ENCODE measurements around the gene PSG6.
A peak's percentile ranks its signal among the peaks of the same experiment; 100 is the strongest.
"Not testable (repeated sequence)": the region's sequence is repeated elsewhere in the genome, so short reads cannot be mapped to it uniquely, and the experiment has no call there.

PSG6 gene

DNA sequence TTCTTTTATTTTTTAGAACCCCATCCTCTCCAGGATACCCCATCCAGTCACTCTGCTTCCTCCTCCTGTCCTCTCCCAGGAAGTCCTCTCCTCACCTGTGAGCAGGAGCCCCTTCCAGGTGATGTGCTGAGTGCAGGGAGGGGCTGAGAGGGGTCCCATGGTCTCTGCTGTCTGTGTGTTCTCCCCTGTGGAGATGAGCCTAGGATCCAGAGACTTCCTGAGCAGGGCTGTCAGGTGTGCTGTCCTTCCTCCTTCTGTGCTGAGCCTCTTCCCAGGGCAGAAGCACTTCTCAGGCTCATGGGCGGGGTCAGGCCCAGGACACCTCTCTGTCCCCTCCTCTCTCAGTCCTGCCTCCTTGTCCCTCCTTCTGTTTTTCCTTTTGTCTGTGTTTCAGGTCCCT lies at the start of gene PSG6:
Gene PSG6, minus strand, starts transcription at position 261 of the 400 bp plus-strand sequence. Its CDS starts 102 bp downstream, at position 159.
- in situ Hi-C loops (cut with HindIII; ENCODE audit: low pct_ligation_motif_present, low pct_unique_long_range_greater_than_20kb, low sequenced_read_pairs); DNase-seq: not testable (repeated sequence)

DNA sequence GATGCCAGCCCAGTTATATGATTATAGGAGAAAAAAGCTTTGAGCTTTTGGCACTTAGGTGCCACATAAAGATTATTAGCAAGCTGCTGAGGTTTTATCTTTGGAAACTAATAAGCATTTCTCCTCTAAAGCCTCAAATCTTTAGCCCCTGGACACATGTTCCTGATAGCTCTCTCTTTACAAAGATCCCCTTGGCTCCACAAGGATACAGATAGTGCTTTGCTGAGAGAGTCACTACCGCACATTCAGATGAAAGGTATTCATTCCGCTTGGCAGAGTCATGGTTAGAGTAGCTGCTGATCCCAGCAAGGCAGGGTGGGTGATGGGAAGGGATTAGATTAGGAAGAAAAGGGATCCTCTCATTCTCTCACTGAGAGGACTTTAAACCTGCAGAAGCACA lies 47.5 kb upstream of the PSG6 start:
- no peak for DNase-seq
- in situ Hi-C loops (cut with HindIII; ENCODE audit: low pct_ligation_motif_present, low pct_unique_long_range_greater_than_20kb, low sequenced_read_pairs), result no loop called here

DNA sequence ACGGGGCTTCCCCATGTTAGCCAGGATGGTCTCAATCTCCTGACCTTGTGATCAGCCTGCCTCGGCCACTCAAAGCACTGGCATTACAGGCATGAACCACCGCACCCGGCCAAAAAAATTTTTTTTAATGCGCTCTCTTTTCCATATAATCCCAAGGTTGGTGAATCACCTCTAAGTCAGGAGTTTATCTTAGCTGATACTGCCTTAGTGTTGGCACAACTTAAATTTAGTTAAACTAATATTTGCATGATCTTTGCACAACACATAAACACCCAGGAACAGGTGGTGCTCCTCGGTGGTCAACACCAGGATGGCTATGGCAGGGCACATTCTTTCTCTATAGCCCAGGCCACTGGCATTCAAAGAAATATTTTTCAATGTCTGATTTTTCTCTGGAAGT lies 43.4 kb upstream of the PSG6 start:
- DNase-seq, result no peak
- in situ Hi-C loops (cut with HindIII; ENCODE audit: low pct_ligation_motif_present, low pct_unique_long_range_greater_than_20kb, low sequenced_read_pairs), result no loop called here

DNA sequence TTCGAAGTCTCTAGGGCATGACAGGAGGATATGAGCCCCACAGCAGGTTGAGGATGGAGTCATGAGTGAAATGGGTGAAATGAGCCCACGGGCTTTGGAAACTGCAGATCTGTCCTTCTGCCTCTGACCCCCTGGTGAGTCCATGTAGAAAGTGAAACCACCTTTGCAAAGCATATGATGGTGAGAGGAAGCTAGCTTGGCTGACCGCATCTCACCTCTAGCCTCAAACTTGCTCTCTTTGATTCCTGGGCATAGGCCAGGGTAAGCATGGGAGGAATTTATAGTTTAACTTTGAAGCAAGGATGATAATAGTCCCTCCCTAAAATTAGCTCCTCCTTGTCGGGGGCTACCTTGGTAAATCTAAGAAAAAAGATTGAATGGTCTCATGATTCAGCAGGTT lies 34.4 kb upstream of the PSG6 start:
- in situ Hi-C loops (cut with HindIII; ENCODE audit: low pct_ligation_motif_present, low pct_unique_long_range_greater_than_20kb, low sequenced_read_pairs); DNase-seq: not testable (repeated sequence)

DNA sequence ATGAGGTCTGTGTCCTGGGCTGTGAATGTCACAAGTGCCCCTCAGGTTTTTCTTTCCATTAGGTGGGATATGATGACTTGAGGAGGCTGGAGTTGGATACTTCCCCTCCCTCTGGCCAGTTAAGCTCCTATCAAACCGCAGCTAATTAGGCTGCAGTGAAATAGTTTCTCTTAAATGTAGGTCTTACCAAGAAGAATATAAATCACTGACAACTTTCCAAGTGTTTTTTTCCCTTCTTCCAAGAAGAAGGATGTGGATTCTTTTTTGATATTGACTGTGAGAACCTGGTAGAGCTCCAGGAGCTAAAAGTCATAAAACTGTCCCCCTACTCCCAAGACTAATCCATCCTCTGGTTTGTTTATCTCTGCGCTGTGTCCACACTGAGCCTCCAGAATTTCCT lies 33.8 kb upstream of the PSG6 start:
- DNase-seq; in situ Hi-C loops (cut with HindIII; ENCODE audit: low pct_ligation_motif_present, low pct_unique_long_range_greater_than_20kb, low sequenced_read_pairs): not testable (repeated sequence)

DNA sequence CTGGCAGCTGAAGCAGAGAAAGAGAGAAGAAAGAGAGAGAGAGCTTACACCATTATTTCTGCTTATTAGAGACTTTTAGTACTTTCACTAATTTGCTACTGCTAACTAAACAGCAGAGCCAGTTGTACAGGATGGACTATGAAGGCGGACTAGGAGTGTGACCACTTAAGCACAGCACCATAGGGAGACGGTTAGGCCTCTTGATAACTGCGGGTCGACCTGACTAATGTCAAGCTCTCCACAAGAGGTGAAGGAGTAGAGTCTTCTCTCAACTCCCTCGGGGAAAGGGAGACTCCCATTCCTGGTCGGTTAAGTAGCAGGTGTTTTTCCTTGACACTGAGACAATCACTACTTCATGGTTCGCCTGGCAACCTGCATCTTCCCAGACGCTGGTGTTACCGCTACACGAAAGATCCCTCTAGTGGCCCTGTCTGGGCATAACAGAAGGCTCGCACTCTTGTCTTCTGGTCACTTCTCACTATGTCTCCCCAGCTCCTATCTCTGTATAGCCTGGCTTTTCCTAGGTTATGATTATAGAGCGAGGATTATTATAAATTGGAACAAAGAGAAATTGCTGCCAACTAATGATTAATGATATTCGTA lies 24.6 kb upstream of the PSG6 start:
- DNase-seq, result no peak
- in situ Hi-C loops (cut with HindIII; ENCODE audit: low pct_ligation_motif_present, low pct_unique_long_range_greater_than_20kb, low sequenced_read_pairs), result no loop called here

DNA sequence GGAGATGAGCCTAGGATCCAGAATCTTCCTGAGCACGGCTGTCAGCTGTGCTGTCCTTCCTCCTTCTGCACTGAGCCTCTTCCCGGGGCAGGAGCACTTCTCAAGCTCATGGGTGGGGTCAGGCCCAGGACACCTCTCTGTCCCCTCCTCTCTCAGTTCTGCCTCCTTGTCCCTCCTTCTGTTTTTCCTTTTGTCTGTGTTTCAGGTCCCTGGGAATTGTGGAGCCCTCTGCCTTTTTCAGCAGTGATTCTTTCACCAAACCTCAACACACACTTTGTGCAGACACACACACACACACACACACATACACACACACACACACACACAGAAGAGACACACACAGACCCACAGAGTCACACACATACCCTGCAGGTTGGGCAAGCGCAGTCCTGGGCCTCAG lies 19.4 kb upstream of the PSG6 start, which contains the start of gene PSG7:
Gene PSG7, minus strand, starts transcription at position 101 of the 400 bp plus-strand sequence. CDS start 131 bp downstream, outside the sequence.
- DNase-seq; in situ Hi-C loops (cut with HindIII; ENCODE audit: low pct_ligation_motif_present, low pct_unique_long_range_greater_than_20kb, low sequenced_read_pairs): not testable (repeated sequence)

DNA sequence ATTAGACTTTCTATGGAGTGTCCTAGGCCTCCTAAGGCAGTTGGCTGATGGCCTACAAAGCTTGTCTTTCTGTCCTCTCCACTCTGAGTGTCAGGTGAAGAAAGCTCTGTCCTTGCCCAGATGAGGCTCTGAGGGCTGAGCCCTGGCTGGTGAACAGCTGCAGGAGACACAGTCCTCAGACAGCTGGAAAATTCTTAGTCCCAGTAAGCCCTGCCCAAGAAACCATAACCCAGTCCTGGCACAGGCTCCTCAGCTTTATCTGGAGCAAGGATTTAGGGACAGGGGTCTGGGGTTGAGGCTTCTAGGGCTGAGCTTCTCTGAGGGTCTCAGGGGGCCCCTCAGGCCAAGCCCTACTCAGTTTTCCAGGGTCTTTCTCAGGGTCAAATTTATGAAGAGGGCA lies 17.0 kb upstream of the PSG6 start:
- in situ Hi-C loops (cut with HindIII; ENCODE audit: low pct_ligation_motif_present, low pct_unique_long_range_greater_than_20kb, low sequenced_read_pairs); DNase-seq: not testable (repeated sequence)

DNA sequence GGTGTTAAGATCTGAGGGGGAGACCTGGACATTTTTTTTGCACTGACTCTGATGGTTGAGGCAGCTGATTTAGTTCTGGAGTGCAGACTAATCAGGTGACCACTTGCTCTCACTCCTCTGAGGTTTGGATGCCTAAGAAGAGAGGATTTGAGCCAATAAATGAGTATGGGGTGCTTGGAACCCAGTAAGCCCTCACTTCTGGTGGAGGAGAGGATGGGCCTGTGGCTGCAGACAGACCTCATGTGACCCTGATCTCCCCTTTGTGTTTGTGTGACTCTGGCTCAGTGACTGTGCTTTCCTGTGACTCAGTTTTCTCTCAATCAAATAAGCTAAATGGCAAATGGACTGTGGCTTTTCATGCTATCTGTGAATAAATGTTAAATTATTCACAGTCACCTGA lies 16.5 kb upstream of the PSG6 start:
- in situ Hi-C loops (cut with HindIII; ENCODE audit: low pct_ligation_motif_present, low pct_unique_long_range_greater_than_20kb, low sequenced_read_pairs), result not testable (repeated sequence)

DNA sequence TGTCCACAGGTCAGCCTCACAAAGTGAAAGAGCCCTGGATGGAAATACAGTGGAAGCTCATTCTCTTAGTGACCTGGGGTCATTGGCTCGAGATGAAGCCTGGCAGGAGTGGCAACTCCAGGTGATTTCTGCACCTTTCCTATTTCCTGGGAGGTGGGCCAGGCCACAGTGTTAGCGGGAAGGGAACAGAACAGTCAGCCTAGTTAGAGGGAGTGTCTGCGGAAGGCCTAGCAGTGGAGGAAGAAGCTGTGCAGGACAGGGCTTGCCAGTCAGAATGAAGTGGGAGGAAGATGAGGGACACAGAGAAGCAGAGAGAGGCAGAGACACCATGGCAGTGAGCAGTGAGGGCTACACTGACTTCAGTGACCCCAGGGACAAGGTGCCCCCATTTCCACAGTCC lies 15.7 kb upstream of the PSG6 start:
- peak; percentile 9 for DNase-seq
- in situ Hi-C loops (cut with HindIII; ENCODE audit: low pct_ligation_motif_present, low pct_unique_long_range_greater_than_20kb, low sequenced_read_pairs), result not testable (repeated sequence)

More for the DNA sequence above, 16.5 kb upstream of the PSG6 start:
- peak; percentile 18 for DNase-seq

DNA sequence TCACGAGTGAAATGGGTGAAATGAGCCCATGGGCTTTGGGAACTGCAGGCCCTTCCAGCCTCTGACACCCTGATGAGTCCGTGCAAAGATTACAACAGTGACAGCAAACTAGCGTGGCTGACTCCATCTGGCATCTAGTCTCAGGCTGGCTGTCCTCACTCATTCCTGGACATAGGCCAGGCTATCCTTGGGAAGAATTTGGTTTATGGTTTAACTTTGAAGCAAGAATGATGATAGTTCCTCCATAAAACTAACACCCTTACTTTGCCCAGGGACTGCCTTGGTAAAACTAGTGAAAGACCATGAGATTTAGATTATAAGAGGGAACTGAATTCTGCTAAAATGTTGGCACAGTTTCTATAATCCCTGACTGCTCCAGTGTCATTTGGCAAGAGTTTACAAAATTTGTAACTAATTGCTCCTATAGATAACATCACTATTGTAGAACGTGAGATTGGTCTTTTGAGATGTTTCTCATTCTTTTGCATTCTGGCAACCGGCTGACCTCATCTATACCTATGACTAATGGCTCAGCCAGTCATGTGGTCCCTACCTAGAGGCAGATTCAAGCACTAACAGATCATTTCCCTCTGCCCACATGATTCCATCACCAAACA lies 14.9 kb upstream of the PSG6 start:
- in situ Hi-C loops (cut with HindIII; ENCODE audit: low pct_ligation_motif_present, low pct_unique_long_range_greater_than_20kb, low sequenced_read_pairs), result not testable (repeated sequence)
- peak; percentile 82 for DNase-seq

DNA sequence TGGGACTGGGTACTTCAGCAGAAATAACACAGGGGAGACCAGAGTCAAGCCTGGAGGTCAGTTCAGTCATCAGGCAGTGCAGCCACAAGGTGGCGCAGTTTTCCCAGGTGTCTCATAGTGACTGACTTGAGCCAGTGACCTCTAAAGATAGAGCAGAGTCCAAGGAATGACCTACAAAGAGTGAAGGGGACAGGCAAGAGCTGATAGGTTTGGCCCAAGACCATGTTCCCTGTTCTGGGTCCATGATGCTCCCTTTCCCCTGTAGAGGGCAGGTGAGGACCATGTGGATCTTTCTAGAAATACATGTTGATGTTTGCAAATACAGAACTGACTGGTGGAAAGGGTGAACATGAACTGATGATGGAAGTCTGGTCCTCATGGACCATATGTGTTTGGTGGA lies 12.5 kb upstream of the PSG6 start:
- DNase-seq, result peak; percentile 17

DNA sequence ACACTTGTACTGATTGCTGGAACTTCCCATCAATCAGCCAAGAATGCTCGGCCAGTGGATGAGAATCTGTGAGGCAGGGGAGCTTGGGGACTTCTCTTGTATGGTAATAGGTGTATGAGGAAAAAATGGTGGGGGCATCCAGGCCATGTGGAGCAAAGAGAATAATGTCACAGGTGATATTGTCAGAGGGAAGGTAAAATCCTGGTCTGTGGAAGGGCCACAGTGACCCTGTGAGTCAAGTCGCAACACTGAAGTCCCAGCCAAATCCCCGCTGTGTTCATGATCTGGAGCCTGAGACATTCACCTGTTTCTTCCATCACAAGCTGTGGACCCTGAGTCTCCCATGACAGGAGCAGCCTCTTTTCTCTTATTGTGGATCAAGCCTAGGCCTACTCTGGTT lies 11.2 kb upstream of the PSG6 start:
- in situ Hi-C loops (cut with HindIII; ENCODE audit: low pct_ligation_motif_present, low pct_unique_long_range_greater_than_20kb, low sequenced_read_pairs), result no loop called here
- DNase-seq, result no peak

More for the DNA sequence above, 12.5 kb upstream of the PSG6 start:
- in situ Hi-C loops (cut with HindIII; ENCODE audit: low pct_ligation_motif_present, low pct_unique_long_range_greater_than_20kb, low sequenced_read_pairs), result not testable (repeated sequence)

DNA sequence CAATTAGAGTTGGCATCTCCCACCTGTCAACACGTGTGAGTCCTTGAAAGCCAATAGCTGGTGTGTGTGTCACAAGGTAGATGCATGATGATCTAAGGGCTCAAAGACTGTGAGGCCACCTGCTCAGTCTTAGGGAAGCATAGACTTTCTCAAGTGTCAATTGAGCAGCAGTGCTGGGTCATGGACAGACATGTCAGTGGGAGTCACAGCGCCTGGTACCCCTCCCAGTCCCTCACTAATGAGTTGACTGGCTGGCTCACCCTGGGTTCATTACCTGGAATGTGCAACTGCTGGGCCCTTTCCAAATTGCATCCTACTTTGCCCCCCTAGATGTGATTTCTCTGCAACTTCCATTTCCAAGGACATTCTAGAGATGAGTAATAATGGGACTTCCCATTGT lies 9.1 kb upstream of the PSG6 start:
- DNase-seq, result no peak
- in situ Hi-C loops (cut with HindIII; ENCODE audit: low pct_ligation_motif_present, low pct_unique_long_range_greater_than_20kb, low sequenced_read_pairs), result no loop called here

DNA sequence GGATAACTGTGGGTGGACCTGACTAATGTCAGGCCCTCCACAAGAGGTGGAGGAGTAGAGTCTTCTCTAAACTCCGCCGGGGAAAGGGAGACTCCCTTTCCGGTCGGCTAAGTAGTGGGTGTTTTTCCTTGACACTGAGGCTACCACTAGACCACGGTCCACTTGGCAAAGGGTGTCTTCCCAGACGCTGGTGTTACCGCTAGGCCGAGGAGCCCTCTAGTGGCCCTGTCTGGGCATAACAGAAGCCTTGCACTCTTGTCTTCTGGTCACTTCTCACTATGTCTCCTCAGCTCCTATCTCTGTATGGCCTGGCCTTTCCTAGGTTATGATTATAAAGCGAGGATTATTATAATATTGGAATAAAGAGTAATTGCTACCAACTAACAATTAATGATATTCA lies 5.4 kb upstream of the PSG6 start:
- DNase-seq, result peak; percentile 37
- in situ Hi-C loops (cut with HindIII; ENCODE audit: low pct_ligation_motif_present, low pct_unique_long_range_greater_than_20kb, low sequenced_read_pairs), result not testable (repeated sequence)

DNA sequence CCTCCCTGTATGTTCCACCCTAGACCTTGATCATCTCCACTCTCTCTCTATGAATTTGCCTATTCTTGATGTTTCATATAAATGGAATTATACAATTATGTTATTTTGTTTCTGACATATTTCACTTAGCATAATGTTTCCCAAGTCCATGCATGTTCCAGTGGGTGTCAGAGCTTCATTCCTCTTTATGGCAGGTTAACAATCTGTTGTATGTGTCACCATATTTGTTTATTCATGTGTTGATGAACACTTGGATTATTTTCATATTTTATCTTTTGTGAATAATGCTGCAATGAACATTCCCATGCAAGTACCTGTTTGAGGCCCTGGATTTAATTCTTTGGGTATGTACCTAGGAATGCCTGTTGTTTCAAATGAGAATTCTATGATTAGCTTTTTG lies 3.3 kb upstream of the PSG6 start:
- DNase-seq; in situ Hi-C loops (cut with HindIII; ENCODE audit: low pct_ligation_motif_present, low pct_unique_long_range_greater_than_20kb, low sequenced_read_pairs): not testable (repeated sequence)

DNA sequence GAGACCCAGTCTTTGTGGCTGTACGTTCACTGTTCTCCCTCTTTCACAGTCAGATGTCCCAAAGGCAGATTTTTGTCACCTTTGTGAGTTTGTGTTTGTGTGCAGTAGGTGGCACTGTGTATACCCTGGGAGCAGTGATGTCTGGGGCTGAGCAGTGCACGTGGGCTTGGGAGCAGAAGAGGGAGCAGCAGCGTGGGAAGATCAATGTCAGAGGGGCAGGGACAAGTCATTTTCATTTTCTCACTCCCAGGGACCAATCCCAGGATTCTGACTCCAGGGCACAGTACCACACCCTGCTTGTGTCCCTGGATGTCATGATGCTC lies 2.0 kb upstream of the PSG6 start:
- DNase-seq, result no peak
- in situ Hi-C loops (cut with HindIII; ENCODE audit: low pct_ligation_motif_present, low pct_unique_long_range_greater_than_20kb, low sequenced_read_pairs), result no loop called here

DNA sequence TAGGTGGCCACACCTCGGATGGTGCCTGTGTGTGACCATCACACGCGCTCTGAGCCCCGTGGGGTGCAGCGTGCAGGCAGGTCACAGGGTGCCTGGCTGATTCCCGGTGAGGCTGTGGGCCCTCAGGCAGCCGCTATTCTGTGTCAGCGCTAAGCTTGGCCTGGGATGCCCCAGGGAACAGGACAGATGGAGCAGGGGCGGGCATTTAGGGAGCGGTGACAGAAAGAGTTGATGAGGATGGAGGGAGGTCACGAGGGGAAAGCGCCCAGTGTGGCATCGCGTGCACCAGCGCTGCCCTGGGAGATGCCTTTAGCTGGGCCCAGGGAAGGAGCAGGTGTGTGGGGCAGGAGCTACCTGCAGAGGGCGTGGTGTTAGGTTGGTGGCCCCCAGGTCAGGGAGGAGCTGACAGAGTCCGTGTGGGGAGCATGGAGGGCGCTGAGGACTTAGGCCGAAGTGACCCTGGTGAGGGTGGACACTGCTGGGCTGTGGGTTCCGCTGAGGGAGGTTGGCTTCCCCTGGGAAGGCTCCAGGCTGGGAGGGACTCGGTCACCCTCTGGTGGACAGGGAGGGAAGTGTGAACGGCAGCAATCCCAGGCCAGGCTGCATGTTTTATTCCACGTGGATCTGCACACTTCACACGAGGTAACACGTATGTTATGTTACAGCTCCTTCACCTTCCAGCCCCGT lies 1.5 kb upstream of the PSG6 start:
- in situ Hi-C loops (cut with HindIII; ENCODE audit: low pct_ligation_motif_present, low pct_unique_long_range_greater_than_20kb, low sequenced_read_pairs); DNase-seq: not testable (repeated sequence)

DNA sequence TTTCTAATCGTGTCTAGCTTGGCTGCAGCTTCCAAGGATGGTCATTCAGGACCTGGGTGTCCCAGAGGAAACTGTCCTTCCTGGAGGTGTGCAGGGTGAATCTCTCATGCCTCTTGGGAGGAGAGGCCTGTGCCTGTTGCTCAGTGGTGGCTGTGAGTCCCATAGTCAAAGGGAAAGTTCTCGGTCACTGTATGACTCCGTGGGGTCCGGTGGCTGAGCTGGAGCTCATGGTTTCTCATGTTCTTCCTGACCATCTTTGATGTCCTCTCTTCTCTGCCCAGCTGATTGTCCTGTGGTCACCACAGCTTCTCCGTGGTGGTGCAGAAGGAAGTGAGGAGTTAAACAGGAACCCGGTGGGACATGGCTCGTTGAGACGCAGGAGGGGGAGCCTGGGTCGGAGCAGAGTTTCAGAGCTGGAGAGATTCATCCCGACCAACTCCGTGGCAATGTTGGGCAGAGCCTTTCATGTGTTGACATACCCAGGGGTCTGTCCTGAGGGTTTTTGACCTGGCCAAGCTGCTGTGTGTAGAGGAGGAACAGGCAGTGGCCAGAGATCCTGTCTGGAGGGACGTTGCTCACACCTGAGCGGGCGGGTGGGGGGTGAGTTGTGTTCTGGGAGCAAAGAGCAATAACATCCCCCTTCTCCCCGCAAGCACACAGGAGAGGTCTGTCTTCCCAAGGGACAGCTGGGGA lies 829 bp upstream of the PSG6 start:
- in situ Hi-C loops (cut with HindIII; ENCODE audit: low pct_ligation_motif_present, low pct_unique_long_range_greater_than_20kb, low sequenced_read_pairs); DNase-seq: not testable (repeated sequence)

All from ACHN (cell line).